ENCODE results near the gene ARHGEF37.

- TF ChIP-seq POLR2A (IDR thresholded peaks at IDR 0.05) (no peak), CTCF (IDR thresholded peaks at IDR 0.05) (no peak)
These were observed 31.1 kb upstream of the ARHGEF37 start for GRCh38 chr5:149550268-149550583.
